ENCODE results near the gene PSMA5. TPM values are rescaled to one million over a fixed set of nuclear protein-coding genes. Genes with fewer than 3 reads are reported as not detected.

Gene PSMA5
- total RNA-seq, 1 experiment from 2014 or later, result 169 TPM

DNA sequence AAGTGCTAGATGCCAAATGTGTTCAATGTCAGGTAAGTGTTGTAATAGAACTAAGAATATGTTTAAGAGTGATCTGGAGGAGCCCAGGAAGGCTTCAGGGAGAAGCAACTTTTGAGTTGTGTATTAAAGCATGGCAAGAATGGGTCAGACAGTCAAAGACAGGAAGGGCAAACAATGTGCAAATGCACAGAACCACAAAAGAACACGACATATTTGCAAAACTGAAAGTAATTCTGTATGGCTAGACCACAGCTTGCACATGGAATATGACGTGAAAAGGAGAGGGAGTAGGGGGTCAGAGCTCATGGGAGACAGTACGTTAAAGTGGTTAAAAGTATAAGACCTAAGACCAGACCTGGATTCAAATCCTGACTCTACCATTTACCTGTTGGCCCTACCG lies 21.4 kb downstream of the PSMA5 start (continued):
- no peak for TF ChIP-seq TCF7L2 (IDR thresholded peaks at IDR 0.05; ENCODE audit: borderline replicate concordance, extremely low read depth, insufficient read depth, insufficient read length)

DNA sequence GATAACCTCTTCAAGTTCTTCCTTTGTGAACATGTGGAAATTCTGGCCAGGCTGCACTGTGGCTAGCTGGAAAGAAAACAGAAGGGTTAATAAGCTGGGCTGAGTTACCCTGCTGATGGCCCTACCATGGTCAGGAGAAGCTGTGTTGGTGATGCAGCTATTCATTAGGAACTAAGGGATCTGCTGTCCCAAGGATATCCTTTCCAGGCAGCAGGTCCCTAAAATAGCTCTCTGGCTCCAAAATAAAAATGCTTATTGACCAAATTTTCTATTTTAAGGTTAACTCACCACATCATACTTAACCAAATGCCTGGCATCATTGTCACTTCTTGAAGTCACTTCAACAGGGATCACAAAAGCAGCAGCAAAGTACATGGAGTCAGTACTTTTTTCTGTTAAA lies 24.2 kb downstream of the PSMA5 start:
- peaks cover 7 to 16% of the 10 kb centered on the region in 2 experiments for H3K4me1 ChIP-seq (ENCODE audit: control insufficient read depth in 1 of 2, insufficient read depth in 2 of 2, low read length in 2 of 2)
- DNase-seq (ENCODE audit: low read depth, low spot score) (no peak), ATAC-seq (no peak)
- ChIA-PET CTCF (interaction anchor here (1.1 to 5.6 kb wide), 4 partner anchors 9 to 163 kb away, joined by 3 to 95 read pairs (median 3); no protein-coding TSS in a partner anchor), RAD21 (ENCODE audit: low non-redundant PET in 1 of 2, low total read pairs in 2 of 2, uncharacterized antibody in 2 of 2, unreplicated experiment in 2 of 2) (no interaction called here), POLR2A (no interaction called here)
- H3K4me3 ChIP-seq (replicated peaks in 1 of 2; ENCODE audit: low read depth in 1 of 2, low read length in 2 of 2), result no peak overlapping the region
- no peak for TF ChIP-seq TCF7L2 (IDR thresholded peaks at IDR 0.05; ENCODE audit: borderline replicate concordance, extremely low read depth, insufficient read depth, insufficient read length)
- no peak for TF ChIP-seq CEBPB (IDR thresholded peaks at IDR 0.05; ENCODE audit: low read depth)
- TF ChIP-seq EGR1 (IDR thresholded peaks at IDR 0.05; ENCODE audit: low read depth), result no peak
- TF ChIP-seq JUND (IDR thresholded peaks at IDR 0.05), result no peak
- no peak for TF ChIP-seq SP1 (IDR thresholded peaks at IDR 0.05; ENCODE audit: low read depth)
- TF ChIP-seq ZFX (IDR thresholded peaks at IDR 0.05), result no peak
- no peak for TF ChIP-seq YY1 (IDR thresholded peaks at IDR 0.05; ENCODE audit: extremely low read depth, insufficient replicate concordance, low read depth, low read length)
- no peak for TF ChIP-seq CBX3 (IDR thresholded peaks at IDR 0.05; ENCODE audit: low read depth)
- TF ChIP-seq ELF1 (IDR thresholded peaks at IDR 0.05; ENCODE audit: borderline replicate concordance, low read depth), result no peak
- no peak for TF ChIP-seq SRF (IDR thresholded peaks at IDR 0.05; ENCODE audit: low read depth)
- no peak for TF ChIP-seq FOSL1 (IDR thresholded peaks at IDR 0.05; ENCODE audit: low read depth)
- TF ChIP-seq, protein P1, sequence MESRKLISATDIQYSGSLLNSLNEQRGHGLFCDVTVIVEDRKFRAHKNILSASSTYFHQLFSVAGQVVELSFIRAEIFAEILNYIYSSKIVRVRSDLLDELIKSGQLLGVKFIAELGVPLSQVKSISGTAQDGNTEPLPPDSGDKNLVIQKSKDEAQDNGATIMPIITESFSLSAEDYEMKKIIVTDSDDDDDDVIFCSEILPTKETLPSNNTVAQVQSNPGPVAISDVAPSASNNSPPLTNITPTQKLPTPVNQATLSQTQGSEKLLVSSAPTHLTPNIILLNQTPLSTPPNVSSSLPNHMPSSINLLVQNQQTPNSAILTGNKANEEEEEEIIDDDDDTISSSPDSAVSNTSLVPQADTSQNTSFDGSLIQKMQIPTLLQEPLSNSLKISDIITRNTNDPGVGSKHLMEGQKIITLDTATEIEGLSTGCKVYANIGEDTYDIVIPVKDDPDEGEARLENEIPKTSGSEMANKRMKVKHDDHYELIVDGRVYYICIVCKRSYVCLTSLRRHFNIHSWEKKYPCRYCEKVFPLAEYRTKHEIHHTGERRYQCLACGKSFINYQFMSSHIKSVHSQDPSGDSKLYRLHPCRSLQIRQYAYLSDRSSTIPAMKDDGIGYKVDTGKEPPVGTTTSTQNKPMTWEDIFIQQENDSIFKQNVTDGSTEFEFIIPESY (IDR thresholded peaks at IDR 0.05; ENCODE audit: extremely low read depth, insufficient replicate concordance, low read length), result no peak
- no peak for TF ChIP-seq EZH2phosphoT487 (IDR thresholded peaks at IDR 0.05; ENCODE audit: borderline replicate concordance)
- no peak overlapping the region for H3K27ac ChIP-seq (ENCODE audit: low read depth, low read length)
- no peaks in the 10 kb centered on the region; the same call in 1 of the 2 replicates for H4K20me1 ChIP-seq (ENCODE audit: insufficient read depth)
- no peak overlapping the region for H2AFZ ChIP-seq (ENCODE audit: low read depth, low read length, poor library complexity, severe bottlenecking)
- no peaks in the 10 kb centered on the region for H3K27me3 ChIP-seq (ENCODE audit: insufficient read depth, low read length)
- H3K36me3 ChIP-seq (ENCODE audit: control insufficient read depth in 1 of 2, insufficient read depth in 2 of 2, low read length in 2 of 2), result peaks cover 23 to 32% of the 10 kb centered on the region in 2 experiments
- H3K4me2 ChIP-seq (ENCODE audit: low read length), result no peak overlapping the region
- H3K9me3 ChIP-seq (ENCODE audit: control insufficient read depth in 1 of 2, insufficient read depth in 1 of 2, low read depth in 1 of 2, low read length in 2 of 2), result no peaks in the 10 kb centered on the region
- BruUV-seq (replicated peaks), result no TSS peak
- no peaks in the 10 kb centered on the region for H3K9me2 ChIP-seq (ENCODE audit: insufficient read depth)
- intact Hi-C loops (cut with micrococcal nuclease), result no loop called here
- H3K79me2 ChIP-seq (ENCODE audit: insufficient read depth, low read length), result peaks cover 21% of the 10 kb centered on the region
- no peak overlapping the region for H3K9ac ChIP-seq (ENCODE audit: low read length)

Measured in HCT116 (cell line).